Measurements from ENCODE around the gene PLXNC1.

PLXNC1 gene

DNA sequence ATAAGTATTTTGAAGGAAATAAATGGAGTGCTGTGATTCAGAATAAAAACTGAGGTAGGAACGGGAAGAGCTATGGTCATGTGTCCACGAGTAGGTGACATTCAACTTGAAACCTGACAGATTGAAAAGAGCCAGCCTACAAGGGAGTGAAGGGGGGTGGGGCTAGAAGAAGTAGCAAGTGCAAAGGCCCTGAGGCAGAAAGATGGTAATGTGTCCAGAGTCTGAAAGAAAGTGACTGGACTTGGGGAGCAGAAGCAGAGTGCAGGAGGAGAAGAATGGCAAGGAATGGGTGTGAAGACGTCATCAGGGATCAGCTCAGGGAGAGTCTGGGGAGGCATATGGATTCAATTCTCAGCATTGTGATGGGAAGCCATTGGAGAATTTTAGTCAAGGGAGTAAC lies 13.7 kb downstream of the PLXNC1 start:
- no peak for DNase-seq (ENCODE audit: low read depth)

DNA sequence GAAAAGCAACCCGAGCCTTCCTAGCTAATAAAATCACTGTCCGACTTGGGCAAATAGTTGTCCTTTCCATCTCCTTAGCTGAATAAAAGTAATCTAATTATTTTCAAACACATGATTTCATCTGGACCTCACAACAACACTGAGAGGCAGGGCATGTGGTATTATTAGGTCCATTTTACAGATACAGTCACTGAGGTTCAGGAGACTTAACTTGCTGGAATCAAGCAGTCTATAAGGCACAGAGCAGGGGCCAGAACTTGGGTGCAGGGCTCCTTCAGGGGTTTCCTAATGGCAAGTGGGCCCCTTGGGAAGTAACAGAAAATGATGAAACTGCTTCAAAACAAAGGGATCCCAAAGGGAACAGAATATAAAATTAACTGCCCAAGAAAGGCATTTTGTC lies 15.5 kb downstream of the PLXNC1 start:
- DNase-seq (ENCODE audit: low read depth): no peak

DNA sequence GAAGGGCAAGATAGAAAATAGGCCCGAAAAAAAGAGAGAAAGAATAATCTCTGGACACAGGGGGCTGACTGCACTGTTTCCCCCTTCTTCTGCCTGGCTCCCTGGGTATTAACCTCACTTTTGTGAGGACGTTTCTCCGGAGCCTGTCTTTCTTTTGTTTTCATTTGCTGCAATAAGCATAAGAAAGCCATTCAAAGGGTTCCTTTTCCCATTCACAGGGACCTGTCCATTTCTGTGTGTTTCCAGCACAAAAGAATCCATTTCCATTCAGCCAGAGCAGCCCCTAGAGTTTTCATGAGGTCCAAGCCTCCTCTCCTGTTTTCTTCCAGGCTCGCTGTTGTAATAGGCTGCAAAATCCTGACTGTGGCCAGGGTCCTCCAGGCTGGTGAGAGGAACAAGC lies 16.8 kb downstream of the PLXNC1 start:
- DNase-seq (ENCODE audit: low read depth): no peak

DNA sequence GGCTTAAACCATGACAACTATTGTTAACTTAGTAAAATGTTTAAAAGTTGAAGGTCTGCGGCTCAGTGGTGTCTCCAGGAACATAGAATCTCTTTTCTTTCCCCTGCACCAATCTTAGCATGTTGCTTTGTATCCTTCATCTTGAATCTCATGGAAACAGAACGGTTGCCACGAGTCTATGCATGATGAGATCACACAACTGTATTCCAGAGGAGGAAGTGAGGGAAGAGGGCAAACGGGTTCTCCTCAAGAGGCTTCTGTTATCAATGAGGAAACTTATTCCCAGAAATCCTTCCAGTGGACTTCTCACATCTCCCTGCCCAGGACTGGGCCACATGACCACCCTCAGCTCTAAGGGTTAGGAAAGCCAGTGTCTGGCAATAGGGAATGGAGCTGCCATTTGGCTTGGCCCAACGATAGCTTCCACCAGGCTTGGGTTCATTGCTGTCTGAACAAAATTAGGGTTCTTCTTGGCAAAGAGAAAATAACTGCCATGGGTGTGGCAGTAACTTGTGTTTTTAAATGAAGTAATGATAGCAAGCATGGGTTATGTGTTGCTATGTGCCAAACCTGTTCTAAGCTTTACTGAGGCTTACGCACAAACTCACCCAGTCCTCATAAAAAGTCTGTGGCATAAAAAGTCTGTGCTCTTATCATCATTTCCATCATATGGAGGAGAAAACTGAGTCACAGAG lies 17.4 kb downstream of the PLXNC1 start:
- DNase-seq (ENCODE audit: low read depth): no peak

DNA sequence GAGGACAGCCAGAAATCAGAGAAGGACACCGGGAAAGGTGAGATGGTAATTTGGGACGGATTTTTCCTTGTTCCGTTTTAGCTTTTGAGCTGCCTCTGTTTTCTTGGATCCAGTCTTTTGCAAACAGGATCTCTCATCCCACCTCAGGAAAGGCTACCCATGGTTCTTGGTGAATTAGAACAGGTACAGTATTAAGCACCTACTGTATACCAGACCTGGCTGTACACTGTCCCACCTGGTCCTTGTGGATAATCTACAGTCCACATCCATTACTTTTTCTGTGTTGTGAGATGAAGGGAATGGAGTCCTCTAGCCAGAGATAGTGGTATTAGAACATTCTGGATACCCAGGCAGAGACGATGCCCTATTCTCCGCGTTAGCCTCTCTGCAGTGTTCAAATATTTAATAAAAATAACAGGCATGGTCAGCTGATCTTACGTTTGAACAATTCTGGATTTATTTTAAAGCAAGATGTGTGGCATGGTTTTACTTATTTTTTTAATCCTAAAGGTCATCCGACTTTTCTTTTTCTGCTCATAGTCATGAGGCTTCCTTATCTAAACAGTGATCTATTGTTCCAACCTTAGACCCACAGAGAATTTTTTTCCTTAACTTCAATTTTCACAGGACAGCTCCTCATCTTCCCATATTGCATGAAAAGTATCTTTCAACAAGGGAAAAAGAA lies 18.8 kb downstream of the PLXNC1 start:
- no peak for DNase-seq (ENCODE audit: low read depth)

DNA sequence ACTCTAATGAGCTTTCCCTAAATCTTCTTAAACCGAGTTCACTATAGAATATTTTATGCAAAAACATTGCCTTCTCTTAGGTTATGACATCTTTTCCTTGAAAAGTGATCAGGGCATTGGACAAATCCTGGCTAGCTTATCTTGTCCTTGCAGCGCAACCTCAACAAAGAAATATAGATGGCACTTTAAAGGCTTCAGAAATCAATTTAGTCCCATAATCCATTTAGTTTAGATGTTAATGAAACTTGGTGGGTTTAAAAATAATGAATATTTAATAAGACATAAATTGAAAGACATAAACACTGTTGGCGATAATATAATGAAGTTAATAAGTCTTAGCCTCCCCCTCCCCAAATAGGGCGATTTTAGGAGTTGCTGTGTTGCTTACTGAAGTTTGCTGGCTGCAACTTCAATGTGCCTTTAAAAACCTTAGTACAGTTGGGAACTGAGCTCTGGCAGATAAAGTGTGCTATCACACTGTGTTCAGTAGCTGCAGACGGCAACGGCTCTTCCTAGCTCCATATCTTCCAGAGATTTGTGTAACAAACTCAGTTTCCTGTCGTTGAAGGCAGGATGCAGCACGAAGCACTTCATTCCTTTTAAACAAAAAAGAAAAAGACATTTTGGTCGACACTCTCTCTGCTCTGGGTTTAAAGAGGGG lies 19.5 kb downstream of the PLXNC1 start:
- no peak for DNase-seq (ENCODE audit: low read depth)

DNA sequence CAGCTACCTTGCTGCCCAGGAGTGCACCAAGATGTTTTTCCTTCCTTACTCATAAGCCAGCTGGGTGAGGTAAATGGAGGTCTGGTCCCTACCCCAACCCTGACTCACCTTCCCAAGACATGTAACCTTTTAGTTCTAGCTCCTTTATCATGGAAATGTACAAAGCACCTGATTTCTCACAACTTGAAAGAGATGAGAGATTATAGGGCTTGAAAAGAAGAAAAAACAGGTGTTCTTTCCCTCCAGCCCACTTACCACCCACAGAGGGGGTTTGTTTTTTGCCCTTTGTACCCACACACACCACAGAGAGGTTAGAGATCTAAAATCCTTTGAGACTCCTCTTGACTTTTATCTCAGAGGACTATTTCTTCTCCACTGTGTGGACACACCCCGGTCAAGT lies 21.1 kb downstream of the PLXNC1 start:
- DNase-seq (ENCODE audit: low read depth): no peak

DNA sequence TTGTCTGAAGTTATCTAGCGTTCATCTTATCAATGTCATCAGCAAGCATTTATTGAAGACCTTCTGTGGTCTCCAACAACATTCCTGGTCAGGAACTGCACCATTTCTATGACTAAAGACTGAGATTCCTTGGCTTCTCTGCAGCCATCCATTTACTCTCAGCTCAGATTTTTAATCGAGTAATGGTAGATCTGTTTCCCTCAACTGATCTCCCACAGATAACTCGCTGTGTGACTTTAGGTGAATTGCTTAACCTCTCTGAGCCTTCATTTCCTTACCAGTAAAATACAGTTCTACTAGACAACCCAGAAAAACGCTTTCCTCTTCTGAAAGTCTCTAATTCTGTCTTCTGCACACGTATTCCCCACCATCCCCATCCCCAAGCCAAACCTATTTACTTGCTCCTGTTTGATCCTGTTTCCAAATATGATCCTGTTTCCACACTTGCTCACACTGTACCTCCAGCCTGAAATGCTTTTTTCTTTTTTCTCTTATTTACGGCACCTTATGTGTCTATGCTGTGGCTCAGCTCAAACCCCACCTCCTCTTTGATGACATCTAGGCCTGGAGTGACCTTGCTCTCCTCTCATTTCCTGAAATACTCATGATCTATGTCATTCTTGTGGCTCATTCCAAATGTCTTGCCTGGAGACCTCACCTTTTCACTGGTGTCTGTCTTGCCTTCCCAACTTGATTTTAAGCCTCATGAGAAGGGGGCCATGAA lies 21.8 kb downstream of the PLXNC1 start:
- no peak for DNase-seq (ENCODE audit: low read depth)

DNA sequence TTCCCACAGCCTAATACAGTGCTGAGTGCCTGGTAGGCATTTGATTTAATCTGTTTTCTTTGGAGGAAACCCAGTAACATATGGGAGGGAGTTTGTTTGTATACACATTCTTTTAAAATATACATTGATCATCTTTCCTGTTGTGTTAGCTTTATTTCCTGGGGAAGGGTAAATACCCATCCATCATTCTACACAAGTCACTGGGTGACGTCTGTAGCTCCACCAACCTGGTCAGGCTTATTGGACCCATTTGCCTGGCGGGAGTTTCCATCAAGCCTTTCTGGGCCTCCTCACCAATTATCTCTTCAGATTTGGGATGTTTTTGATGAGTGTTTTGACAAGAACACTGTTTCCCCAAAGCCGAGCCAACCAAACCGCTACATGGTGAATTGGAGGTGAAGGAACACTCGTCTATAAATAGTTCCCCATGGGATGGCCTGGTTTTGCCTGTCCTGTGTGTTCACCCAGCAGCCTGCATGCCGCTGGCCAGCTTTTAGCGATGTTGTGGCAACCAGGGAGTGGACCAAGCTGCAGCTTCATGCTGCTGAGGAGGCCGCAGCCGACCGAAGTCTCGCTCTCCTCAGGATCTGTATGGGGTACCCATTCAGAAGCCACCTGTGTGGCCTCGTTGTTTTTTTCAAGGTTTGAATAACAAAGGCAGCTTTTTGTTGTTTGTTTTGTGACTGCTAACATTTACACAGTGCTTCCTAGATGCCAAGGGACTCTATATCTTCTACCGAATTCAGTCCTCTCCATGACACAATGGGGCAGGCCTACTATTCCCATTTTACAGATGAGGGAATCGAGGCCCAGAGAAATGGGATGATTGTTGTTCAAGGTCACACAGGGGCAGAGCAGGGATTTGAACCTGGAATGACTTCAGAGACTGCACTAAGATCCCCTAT lies 22.6 kb downstream of the PLXNC1 start:
- no peak for DNase-seq (ENCODE audit: low read depth)

DNA sequence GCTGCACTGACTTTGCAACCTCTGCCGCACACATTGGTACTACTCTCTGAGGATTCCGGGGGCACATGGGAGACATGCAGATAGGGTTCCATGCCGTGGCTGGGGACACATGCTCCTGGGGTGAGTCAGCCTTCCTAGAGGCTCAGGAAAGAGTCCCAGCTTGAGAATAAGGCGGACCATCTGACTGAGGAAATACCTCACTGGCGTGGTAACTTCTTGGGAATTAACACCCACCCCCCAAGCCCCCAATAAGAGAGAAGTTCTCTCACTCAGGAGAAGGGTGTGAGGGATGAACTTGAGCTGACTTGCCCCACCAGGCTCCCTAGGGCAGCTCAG lies 23.2 kb downstream of the PLXNC1 start:
- DNase-seq (ENCODE audit: low read depth): no peak

DNA sequence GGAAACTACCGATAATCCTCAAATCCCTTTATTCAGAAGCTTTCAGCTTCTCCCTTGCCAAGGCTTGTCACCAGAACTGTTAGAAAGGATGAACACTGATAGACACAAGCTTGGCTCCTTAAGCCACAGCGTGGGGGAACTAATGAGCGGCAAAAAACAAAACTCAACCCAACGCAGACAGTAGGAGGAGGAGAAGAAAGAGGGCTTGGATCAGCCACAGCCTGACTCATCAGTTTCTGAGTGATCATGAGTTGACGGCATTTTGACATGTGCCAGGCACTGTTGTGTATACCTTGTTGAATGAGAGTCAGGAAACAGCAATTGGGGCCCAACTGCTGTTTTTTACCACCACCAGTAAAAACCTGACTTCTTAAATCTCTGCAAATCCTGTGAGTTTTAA lies 23.7 kb downstream of the PLXNC1 start:
- DNase-seq (ENCODE audit: low read depth): no peak

DNA sequence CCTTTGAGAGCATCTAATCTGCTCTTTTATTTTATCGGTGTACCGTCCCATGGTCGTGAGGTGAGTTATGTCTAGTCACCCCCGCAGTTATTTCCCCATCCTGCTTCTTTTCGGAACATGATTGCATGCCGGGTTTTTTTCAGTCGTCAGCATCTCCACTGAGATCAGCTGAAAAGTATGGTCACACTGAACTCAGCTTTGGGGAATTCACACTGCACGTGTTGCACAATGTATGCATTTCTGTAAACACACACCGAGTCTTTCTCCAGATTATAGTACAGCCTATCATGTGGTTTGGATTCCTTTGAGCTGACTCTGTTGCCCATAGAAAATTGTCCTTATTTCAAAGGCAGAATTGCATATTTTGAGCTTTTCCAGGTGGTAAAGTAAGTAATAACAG lies 24.6 kb downstream of the PLXNC1 start:
- peak; percentile 84 for DNase-seq (ENCODE audit: low read depth)

DNA sequence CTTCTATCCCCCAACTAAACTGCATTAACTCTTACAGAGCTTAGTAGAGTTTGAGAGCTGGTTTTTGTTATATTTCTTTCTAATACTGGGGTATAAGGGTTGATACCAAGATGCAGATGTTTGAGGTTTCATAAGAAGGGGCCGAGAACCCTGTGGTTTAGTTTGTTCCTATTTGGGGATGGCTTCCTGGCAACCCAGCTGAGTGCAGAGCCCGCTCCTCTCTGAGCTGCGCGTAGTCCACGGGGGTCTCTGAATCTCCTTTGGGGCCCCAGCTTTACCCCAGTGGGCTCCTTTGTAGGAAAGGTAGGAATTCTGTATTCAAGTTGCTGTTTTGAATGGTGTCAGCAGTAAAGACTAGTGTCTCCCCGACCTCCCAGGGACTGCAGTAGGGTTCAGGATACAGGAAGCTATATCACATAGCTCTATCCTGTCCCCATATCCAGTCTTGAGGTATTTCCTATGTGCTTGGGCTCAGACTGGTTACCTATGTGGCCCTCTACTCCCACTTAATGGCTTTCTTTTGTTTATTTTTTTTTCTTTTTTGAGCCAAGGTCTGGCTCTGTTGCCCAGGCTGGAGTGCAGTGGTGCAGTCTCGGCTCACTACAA lies 25.4 kb downstream of the PLXNC1 start:
- no peak for DNase-seq (ENCODE audit: low read depth)

DNA sequence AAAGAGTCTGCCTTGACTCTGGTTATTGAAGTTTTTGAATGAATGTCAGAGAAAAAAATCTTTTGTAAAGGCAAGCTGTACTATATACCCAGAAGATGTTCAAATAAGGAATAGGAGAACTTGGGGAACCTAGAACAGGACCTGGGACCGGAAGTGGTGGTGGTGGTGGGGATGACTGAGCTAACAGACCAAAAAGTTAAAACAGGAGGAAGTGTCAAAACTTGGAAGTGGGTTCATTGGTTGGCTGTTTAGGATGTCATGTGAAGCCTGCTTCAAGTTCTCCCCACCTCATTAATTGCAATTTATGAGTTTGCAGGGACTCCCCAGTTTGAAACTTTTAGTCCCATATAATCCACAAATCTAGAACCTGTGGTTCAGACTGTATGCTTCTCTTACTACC lies 26.2 kb downstream of the PLXNC1 start:
- no peak for DNase-seq (ENCODE audit: low read depth)

DNA sequence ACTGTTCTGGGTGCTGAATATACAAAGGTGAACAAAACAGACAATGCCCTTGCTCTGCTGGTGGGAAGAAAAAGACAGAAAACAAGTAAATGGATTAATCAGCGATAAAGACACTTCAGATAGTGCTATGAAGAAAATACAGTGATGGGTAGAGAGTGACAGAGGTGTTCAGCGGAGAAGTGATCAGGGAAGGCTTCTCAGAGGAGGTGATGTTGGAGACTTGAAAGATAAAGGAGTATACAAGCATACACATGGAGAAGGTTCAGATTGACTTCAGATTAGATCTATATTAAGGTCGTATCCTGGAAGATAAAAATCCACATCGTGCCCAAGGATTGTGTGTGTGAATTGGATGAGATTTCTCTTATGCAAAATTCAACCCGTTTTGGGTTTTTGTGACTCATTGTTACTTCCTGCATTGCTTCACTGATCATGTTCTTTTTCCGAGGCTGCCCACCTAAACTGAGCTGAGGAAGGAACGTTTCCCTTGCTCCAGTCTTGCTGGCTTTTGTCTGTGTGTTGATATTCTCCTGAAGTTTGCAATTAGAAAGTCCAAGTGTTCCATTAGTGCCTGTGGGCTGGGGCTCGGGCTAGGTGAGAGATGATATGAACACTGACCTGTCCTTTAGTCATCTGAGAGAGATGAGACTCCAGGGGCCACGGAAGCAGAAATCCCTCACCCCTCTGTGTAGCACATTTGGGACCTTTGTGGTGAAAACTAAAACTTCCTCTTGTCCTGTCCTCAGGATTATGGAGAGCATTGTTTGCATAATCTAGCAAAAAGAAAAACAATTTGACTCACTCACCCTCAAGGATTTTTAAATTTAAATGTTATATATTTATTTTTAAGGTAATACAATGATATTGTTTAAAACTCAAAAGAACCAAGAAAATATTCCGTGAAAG lies 27.6 kb downstream of the PLXNC1 start:
- no peak for DNase-seq (ENCODE audit: low read depth)

DNA sequence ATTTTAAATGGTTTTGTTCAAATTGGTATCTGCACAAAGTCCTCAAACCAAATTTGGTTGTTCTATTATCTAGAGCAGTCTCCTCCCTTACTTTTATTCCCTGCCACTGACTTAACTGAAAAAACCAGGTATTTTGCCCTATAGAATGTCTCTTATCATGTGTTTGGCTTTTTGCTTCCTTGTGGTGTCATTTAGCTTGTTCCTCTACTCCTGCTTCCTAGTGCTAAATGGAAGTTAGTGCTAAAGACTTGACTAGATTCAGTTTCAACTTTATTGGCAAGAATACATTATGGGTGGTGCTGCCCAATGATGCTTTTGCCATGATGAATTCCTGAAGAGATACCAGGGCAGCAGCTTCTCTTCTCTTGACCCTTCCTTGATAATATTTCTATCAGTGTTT lies 29.7 kb downstream of the PLXNC1 start:
- DNase-seq (ENCODE audit: low read depth): no peak

DNA sequence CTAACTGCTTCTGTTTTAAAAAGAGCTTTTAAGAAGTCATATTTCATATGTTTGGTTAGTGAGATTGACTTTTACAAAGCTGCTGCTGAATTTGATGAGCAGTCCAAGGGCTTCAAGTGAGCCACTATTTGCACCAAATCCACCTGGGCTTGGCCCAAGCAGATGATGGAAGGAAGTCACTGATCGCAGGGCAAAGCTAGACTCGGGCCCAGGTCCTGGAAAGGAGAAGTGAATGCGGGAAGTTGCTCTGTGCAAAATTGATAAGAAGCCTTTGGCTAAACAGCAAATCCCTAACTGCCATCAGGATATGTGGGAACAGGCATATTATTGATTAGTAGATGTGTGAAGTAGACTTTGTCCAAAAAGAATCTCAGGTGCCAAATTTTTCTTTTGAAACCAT lies 30.5 kb downstream of the PLXNC1 start:
- DNase-seq (ENCODE audit: low read depth): no peak

DNA sequence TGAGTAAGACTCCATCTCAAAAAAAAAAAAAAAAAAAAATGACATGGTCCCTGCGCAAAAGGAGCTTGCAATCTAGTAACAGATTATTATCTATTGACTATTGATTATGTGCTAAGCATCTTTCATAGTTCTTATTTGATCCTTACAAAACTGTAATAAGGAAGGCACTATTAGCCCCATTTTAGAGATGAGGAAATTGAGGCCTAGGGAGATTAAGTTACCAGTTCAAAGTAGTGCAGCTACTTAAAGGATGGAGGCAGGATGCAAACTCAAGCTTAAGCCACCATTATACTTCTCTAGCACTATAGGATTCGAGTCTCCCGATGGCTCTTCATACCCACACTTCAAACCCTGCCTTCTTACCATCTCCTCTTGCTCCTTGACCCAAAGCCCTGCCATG lies 31.3 kb downstream of the PLXNC1 start:
- no peak for DNase-seq (ENCODE audit: low read depth)

DNA sequence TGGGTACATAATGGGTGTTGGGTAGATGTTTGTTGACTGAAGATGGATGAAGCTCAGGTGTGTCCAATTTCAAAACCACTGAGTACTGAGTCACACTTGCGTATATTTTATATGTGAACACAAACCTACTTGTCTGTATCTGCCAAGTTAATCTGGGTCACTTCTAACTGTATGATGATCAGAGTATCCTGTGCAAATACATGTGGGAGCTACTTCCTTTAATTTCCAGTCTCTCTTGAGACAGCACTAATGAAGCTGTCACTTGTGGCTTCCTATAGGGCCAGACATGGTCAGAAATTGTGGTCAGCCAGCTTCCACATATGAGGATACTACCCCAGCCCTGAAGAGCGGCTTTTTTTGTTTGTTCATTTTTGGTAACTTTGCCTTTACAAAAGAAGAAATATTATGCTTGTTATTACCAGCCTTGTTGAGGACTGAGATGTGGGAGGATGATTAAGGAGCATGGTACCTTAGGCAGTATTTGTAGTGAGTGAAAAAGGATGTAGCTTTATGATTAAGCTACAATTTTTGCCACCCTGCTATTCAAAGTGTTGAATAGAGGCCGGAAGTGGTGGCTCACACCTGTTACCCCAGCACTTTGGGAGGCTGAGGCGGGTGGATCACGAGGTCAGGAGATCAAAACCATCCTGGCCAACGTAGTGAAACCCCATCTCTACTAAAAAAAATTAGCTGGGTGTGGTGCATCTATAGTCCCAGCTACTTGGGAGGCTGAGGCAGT lies 32.4 kb downstream of the PLXNC1 start:
- DNase-seq (ENCODE audit: low read depth): no peak

Measured in HS-27A (cell line).